GM23338 (cell line): ENCODE data around the gene HOXA3. TPM values are rescaled to one million over a fixed set of nuclear protein-coding genes. Genes with fewer than 3 reads are reported as not detected.

ENCODE experiments used
- ATAC-seq: fragments of 200-7000 bp; cut with Tn5 transposase; 3 replicates; pipeline ENCODE4 v1.9.1; 2020
- DNase-seq: peaks from one replicate; pipeline ENCODE4 v3.0.0-alpha.2; 2015; ENCODE audit warnings: low spot score
- H2AFZ ChIP-seq: fragments of 200-600 bp; sonication (generic); 2 replicates; pipeline ENCODE4 v1.8.0; 2016; ENCODE audit warnings: antibody characterized with exemption, mild to moderate bottlenecking, moderate library complexity
- H3F3A ChIP-seq: fragments of 200-600 bp; sonication (generic); replicated peaks from 2 replicates; pipeline ENCODE4 v1.8.0; 2017; ENCODE audit warnings: antibody characterized with exemption, mixed run types, low read depth
- H3K27ac ChIP-seq: fragments of 200-600 bp; sonication (generic); 2 replicates; pipeline ENCODE4 v1.6.1; 2016; ENCODE audit warnings: low read depth
- H3K27me3 ChIP-seq: fragments of 200-600 bp; sonication (generic); 2 replicates; pipeline ENCODE4 v1.8.0; 2016; ENCODE audit warnings: mild to moderate bottlenecking, mixed run types, moderate library complexity; ENCODE audit not compliant: insufficient read depth
- H3K36me3 ChIP-seq: fragments of 200-600 bp; sonication (generic); 2 replicates; pipeline ENCODE4 v1.8.0; 2016; ENCODE audit warnings: mild to moderate bottlenecking; ENCODE audit not compliant: insufficient read depth
- H3K4me1 ChIP-seq: fragments of 200-600 bp; sonication (generic); 2 replicates; pipeline ENCODE4 v1.8.0; 2016; ENCODE audit warnings: mild to moderate bottlenecking, moderate library complexity; ENCODE audit not compliant: insufficient read depth
- H3K4me2 ChIP-seq: fragments of 200-600 bp; sonication (generic); 2 replicates; pipeline ENCODE4 v1.7.1; 2017; ENCODE audit warnings: mixed run types
- H3K4me3 ChIP-seq: fragments of 200-600 bp; sonication (generic); 2 replicates; pipeline ENCODE4 v1.6.1; 2016; ENCODE audit warnings: mixed run types
- H3K79me2 ChIP-seq: fragments of 200-600 bp; sonication (generic); replicated peaks from 2 replicates; pipeline ENCODE4 v1.8.0; 2017; ENCODE audit warnings: mild to moderate bottlenecking; ENCODE audit not compliant: insufficient read depth
- H3K9me2 ChIP-seq: fragments of 200-600 bp; sonication (generic); 2 replicates; pipeline ENCODE4 v1.8.0; 2017; ENCODE audit not compliant: insufficient read depth
- H4K20me1 ChIP-seq: fragments of 200-600 bp; sonication (generic); replicated peaks from 2 replicates; pipeline ENCODE4 v1.8.0; 2017; ENCODE audit warnings: mild to moderate bottlenecking; ENCODE audit not compliant: insufficient read depth
- H3K27ac Mint-ChIP-seq: 2 replicates; pipeline ENCODE4 v1.8.0; 2020; ENCODE audit warnings: inconsistent platforms, mild to moderate bottlenecking, moderate library complexity, mixed read lengths
- H3K27me3 Mint-ChIP-seq: 3 replicates; pipeline ENCODE4 v1.8.0; 2022; ENCODE audit warnings: low read depth, mild to moderate bottlenecking, moderate library complexity, mixed read lengths, inconsistent platforms; ENCODE audit not compliant: insufficient read depth, poor library complexity
- H3K36me3 Mint-ChIP-seq: 3 replicates; pipeline ENCODE4 v1.8.0; 2021; ENCODE audit warnings: low read depth, mild to moderate bottlenecking, inconsistent platforms, moderate library complexity, mixed read lengths
- H3K4me1 Mint-ChIP-seq: 3 replicates; pipeline ENCODE4 v1.8.0; 2020; ENCODE audit warnings: mild to moderate bottlenecking, inconsistent platforms, mixed read lengths
- H3K4me3 Mint-ChIP-seq: 3 replicates; pipeline ENCODE4 v1.8.0; 2021; ENCODE audit warnings: moderate library complexity, mild to moderate bottlenecking, inconsistent platforms, mixed read lengths
- H3K9me3 Mint-ChIP-seq: 3 replicates; pipeline ENCODE4 v1.8.0; 2020; ENCODE audit warnings: moderate library complexity, mild to moderate bottlenecking, inconsistent platforms, mixed read lengths
- CREB1 ChIP-seq: fragments of 250-450 bp; sonication (Bioruptor Pico); IDR thresholded peaks from 2 replicates; pipeline ENCODE4 v1.5.0; 2020; ENCODE audit warnings: low read depth, mild to moderate bottlenecking, moderate library complexity
- EZH2 ChIP-seq: fragments of 200-600 bp; sonication (generic); IDR thresholded peaks from one replicate; pipeline ENCODE4 v1.8.0; 2017; ENCODE audit warnings: antibody characterized with exemption, mild to moderate bottlenecking, low read depth; ENCODE audit not compliant: unreplicated experiment
- EZH2phosphoT487 ChIP-seq: fragments of 200-600 bp; sonication (generic); IDR thresholded peaks from one replicate; pipeline ENCODE4 v1.8.1; 2018; ENCODE audit warnings: antibody characterized with exemption; ENCODE audit not compliant: unreplicated experiment
- JUNB ChIP-seq: IDR thresholded peaks from one replicate; pipeline ENCODE4 v1.6.1; 2016; ENCODE audit warnings: antibody characterized with exemption; ENCODE audit not compliant: unreplicated experiment
- NANOG ChIP-seq: IDR thresholded peaks from 2 replicates; pipeline ENCODE4 v1.6.1; 2016; ENCODE audit warnings: antibody characterized with exemption, borderline replicate concordance
- POLR2AphosphoS5 ChIP-seq: IDR thresholded peaks from 2 replicates; pipeline ENCODE4 v1.6.1; 2016; ENCODE audit warnings: antibody characterized with exemption, low read depth
- polyA plus RNA-seq: library from polyadenylated mRNA; unstranded; fragments of >200 nt; fragmentation: Nextera tagmentation; extraction: Ambion mirVana; gene quantifications from 2 replicates; pipeline ENCODE4 v1.2.1, GENCODE V29; 2016
- total RNA-seq: library from RNA; depleted of rRNA; stranded (reverse); fragments of >200 nt; shearing (Covaris generic); gene quantifications from 2 replicates; pipeline ENCODE4 v1.2.3, GENCODE V29; 2014
- TF ChIP-seq, protein P1 (sequence below), 2 experiments: fragments of 200-600 bp in 1 of 2; sonication (generic) in 1 of 2; conservative IDR thresholded peaks; 2 replicates each; pipeline versions ENCODE4 v1.5.1 to v1.6.1; 2016 to 2017; ENCODE audit warnings: antibody characterized with exemption in 2 of 2, low read depth in 2 of 2, mild to moderate bottlenecking in 2 of 2, moderate library complexity in 1 of 2
- TF ChIP-seq, protein P2 (sequence below): IDR thresholded peaks from 2 replicates; pipeline ENCODE4 v1.6.1; 2016; ENCODE audit warnings: antibody characterized with exemption

The HOXA3 gene
- total and polyA plus RNA-seq, 2 experiments from 2014 or later, result not detected

DNA sequence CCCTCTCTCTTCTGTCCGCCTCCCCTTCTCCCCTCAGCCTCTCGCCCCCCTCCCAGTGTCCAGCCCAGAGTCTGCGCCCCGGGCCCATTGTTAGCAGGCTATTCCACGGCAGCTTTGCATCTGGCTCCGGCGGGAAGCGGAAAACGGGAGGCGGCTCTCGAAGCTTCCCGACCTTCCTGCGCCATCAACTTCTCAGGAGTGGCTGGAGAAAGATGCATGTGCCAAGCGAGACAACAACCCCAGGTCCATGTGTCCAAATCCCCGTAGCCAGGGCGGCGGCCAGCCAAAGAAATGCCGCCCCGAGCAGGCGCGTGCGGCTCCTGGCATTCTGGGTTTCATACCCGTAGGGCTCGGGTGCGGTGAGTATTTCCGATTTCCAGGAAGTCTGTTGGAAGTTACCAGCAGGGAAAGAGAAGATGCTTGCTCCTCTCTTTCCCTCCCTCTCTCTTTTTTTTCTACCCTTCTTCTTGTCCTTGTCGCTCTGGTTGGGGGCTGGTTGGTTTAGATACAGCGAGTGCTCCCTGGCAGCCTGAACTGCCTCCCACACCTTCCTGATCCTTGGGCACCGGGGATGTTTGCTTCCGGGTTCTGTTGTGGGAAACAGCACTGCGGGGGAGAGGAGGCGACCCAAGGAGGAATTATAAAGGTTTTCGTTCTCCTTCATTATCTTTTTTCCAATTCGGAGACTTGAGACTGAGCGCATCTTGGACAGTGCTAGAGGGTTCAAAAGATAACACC, 48.7 kb downstream of the HOXA3 start:
- Histone ChIP-seq H3K9me2 (no peaks in the 10 kb centered on the region), H4K20me1 (peaks cover 71% of the 10 kb centered on the region), H3K27ac (no peak overlapping the region), H2AFZ (no peak overlapping the region), H3K4me1 (peaks cover 42% of the 10 kb centered on the region), H3F3A (peaks cover 49% of the 10 kb centered on the region), H3K36me3 (no peaks in the 10 kb centered on the region), H3K79me2 (no peaks in the 10 kb centered on the region), H3K4me2 (no peak overlapping the region), H3K4me3 (no peak overlapping the region), H3K27me3 (peaks cover 100% of the 10 kb centered on the region)
- peak; percentile 95 for TF ChIP-seq EZH2phosphoT487
- peak; percentile 93 for TF ChIP-seq EZH2
- TF ChIP-seq, protein P1, sequence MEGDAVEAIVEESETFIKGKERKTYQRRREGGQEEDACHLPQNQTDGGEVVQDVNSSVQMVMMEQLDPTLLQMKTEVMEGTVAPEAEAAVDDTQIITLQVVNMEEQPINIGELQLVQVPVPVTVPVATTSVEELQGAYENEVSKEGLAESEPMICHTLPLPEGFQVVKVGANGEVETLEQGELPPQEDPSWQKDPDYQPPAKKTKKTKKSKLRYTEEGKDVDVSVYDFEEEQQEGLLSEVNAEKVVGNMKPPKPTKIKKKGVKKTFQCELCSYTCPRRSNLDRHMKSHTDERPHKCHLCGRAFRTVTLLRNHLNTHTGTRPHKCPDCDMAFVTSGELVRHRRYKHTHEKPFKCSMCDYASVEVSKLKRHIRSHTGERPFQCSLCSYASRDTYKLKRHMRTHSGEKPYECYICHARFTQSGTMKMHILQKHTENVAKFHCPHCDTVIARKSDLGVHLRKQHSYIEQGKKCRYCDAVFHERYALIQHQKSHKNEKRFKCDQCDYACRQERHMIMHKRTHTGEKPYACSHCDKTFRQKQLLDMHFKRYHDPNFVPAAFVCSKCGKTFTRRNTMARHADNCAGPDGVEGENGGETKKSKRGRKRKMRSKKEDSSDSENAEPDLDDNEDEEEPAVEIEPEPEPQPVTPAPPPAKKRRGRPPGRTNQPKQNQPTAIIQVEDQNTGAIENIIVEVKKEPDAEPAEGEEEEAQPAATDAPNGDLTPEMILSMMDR (conservative IDR thresholded peaks at IDR 0.05; ENCODE audit: low read depth in 2 of 2), result no peak
- ATAC-seq, result no peak
- no peak for DNase-seq
- H3K4me1 Mint-ChIP-seq, result peaks cover 39% of the 10 kb centered on the region
- H3K27ac Mint-ChIP-seq, result no peak overlapping the region
- H3K4me3 Mint-ChIP-seq, result no peak overlapping the region
- H3K36me3 Mint-ChIP-seq, result no peaks in the 10 kb centered on the region; the same call in 2 of the 3 replicates
- H3K27me3 Mint-ChIP-seq, result peaks cover 100% of the 10 kb centered on the region
- H3K9me3 Mint-ChIP-seq, result peaks cover 7% of the 10 kb centered on the region; the same call in 1 of the 3 replicates

DNA sequence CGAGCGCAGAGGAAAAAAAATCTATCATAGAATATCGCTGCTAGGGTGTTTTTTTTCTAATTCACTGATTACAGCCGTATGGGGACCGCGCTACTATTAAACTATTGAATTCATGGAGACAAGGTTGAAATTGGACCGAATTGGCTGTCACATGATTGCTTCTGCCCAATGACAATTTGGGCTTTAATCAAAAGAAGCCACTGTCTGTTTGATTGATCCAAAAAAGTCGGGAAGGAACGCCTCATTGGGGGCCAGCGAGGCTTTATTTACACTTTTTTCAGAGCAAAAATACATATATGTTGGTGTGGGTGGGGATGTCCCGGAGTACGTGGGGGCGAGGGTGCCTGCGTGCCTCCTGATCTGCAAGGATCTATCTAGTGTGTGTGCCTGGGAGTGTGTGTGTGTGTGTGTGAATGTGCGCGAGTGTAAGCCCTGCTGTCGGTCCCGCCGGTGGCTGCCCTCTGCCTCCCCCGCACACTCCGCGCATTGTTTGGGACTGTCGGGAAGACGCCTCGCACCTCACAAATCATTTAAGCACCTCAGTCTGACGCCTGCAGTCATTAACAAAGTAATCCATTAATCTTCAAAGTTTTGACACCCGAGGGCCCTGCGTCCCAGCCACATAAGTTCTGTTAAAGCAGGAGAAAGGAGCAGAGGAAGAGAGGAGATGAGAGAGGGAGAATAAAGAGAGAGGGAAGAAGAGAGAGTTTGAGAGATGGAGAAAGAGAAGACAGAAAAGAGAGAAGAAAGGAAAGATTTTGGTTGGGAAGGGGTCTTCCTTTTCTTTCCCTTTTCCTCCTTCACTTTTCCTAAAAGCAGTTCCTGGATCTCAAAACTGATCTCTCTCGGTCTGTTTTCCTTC, 49.6 kb downstream of the HOXA3 start, which contains the start of gene HOXA2:
Gene HOXA2 (minus strand): TSS at position 103 of the 862 bp plus-strand sequence. CDS start 183 bp downstream, outside the sequence.
- Mint-ChIP-seq H3K27me3 (peaks cover 100% of the 10 kb centered on the region), H3K4me1 (peaks cover 43% of the 10 kb centered on the region)

More for the DNA sequence above, 49.6 kb downstream of the HOXA3 start, which contains the start of gene HOXA2:
- H3K36me3 Mint-ChIP-seq, result no peaks in the 10 kb centered on the region; the same call in 2 of the 3 replicates
- DNase-seq, result no peak
- no peak within 1 kb of the TSS for H3K27ac Mint-ChIP-seq
- peak within 1 kb of the TSS; percentile 46 for H3K4me3 ChIP-seq
- peaks cover 74% of the 10 kb centered on the region for H4K20me1 ChIP-seq
- peaks cover 48% of the 10 kb centered on the region for H3K4me1 ChIP-seq
- peaks cover 54% of the 10 kb centered on the region for H3F3A ChIP-seq
- no peak for TF ChIP-seq CREB1 (CRISPR knock-in tag)
- no peak for TF ChIP-seq POLR2AphosphoS5
- TF ChIP-seq JUNB, result no peak
- TF ChIP-seq NANOG, result no peak
- TF ChIP-seq, protein P2, sequence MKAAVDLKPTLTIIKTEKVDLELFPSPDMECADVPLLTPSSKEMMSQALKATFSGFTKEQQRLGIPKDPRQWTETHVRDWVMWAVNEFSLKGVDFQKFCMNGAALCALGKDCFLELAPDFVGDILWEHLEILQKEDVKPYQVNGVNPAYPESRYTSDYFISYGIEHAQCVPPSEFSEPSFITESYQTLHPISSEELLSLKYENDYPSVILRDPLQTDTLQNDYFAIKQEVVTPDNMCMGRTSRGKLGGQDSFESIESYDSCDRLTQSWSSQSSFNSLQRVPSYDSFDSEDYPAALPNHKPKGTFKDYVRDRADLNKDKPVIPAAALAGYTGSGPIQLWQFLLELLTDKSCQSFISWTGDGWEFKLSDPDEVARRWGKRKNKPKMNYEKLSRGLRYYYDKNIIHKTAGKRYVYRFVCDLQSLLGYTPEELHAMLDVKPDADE, result no peak
- TF ChIP-seq EZH2, result peak; percentile 87
- TF ChIP-seq EZH2phosphoT487, result peak; percentile 82
- peak within 1 kb of the TSS; percentile 76 for H3K4me2 ChIP-seq
- no peaks in the 10 kb centered on the region for H3K36me3 ChIP-seq
- no peak within 1 kb of the TSS; the same call in 1 of the 2 replicates for H2AFZ ChIP-seq
- peaks cover 100% of the 10 kb centered on the region for H3K27me3 ChIP-seq
- H3K79me2 ChIP-seq, result no peaks in the 10 kb centered on the region
- peaks cover 7% of the 10 kb centered on the region; the same call in 1 of the 3 replicates for H3K9me3 Mint-ChIP-seq
- ATAC-seq, result no peak
- H3K9me2 ChIP-seq, result no peaks in the 10 kb centered on the region
- no peak within 1 kb of the TSS for H3K27ac ChIP-seq
- peak within 1 kb of the TSS; percentile 23; the same call in 2 of the 3 replicates for H3K4me3 Mint-ChIP-seq
